IPS-20b (cell line): ENCODE data around the gene EDN3.
"Not testable (repeated sequence)": the region's sequence is repeated elsewhere in the genome, so short reads cannot be mapped to it uniquely, and the experiment has no call there.

Experiments used
- H3K27ac ChIP-seq: one replicate; pipeline ENCODE4 v1.5.1; 2013; ENCODE audit warnings: low read length
- H3K27me3 ChIP-seq: 2 replicates; pipeline ENCODE4 v1.6.1; 2013; ENCODE audit warnings: mild to moderate bottlenecking, low read length, inconsistent platforms; ENCODE audit not compliant: insufficient read depth
- H3K36me3 ChIP-seq: 2 replicates; pipeline ENCODE4 v1.6.1; 2013; ENCODE audit warnings: low read depth, mild to moderate bottlenecking, inconsistent platforms, low read length, moderate library complexity; ENCODE audit not compliant: insufficient read depth
- H3K4me1 ChIP-seq: 2 replicates; pipeline ENCODE4 v1.6.1; 2013; ENCODE audit warnings: mild to moderate bottlenecking, control low read depth, inconsistent platforms, low read length, moderate library complexity; ENCODE audit not compliant: insufficient read depth
- H3K4me3 ChIP-seq: 2 replicates; pipeline ENCODE4 v1.5.1; 2013; ENCODE audit warnings: mild to moderate bottlenecking, low read length, inconsistent platforms
- H3K9ac ChIP-seq: 2 replicates; pipeline ENCODE4 v1.6.1; 2013; ENCODE audit warnings: low read depth, mild to moderate bottlenecking, inconsistent platforms, low read length, moderate library complexity
- H3K9me3 ChIP-seq: 2 replicates; pipeline ENCODE4 v1.6.1; 2013; ENCODE audit warnings: mild to moderate bottlenecking, low read depth, low read length, inconsistent platforms; ENCODE audit not compliant: insufficient read depth

EDN3 gene

GRCh38 chr20:59340201-59340885 is 39.9 kb downstream of the EDN3 start:
- Histone ChIP-seq H3K9me3 (no peaks in the 10 kb centered on the region), H3K36me3 (no peaks in the 10 kb centered on the region), H3K27me3 (peaks cover 25% of the 10 kb centered on the region), H3K4me1 (no peaks in the 10 kb centered on the region), H3K9ac (no peak overlapping the region), H3K27ac (no peak overlapping the region), H3K4me3 (no peak overlapping the region)

GRCh38 chr20:59341285-59342022 is 41.0 kb downstream of the EDN3 start:
- not testable (repeated sequence) for H3K27ac ChIP-seq, H3K4me3 ChIP-seq, H3K36me3 ChIP-seq, H3K4me1 ChIP-seq, H3K9me3 ChIP-seq, H3K9ac ChIP-seq
- H3K27me3 ChIP-seq: peaks cover 35% of the 10 kb centered on the region

- Histone ChIP-seq H3K36me3 (no peaks in the 10 kb centered on the region), H3K4me3 (no peak overlapping the region), H3K9me3 (no peaks in the 10 kb centered on the region), H3K9ac (no peak overlapping the region), H3K27me3 (peaks cover 29% of the 10 kb centered on the region), H3K4me1 (no peaks in the 10 kb centered on the region), H3K27ac (no peak overlapping the region)
These were observed 41.9 kb downstream of the EDN3 start for GRCh38 chr20:59342023-59342957.

GRCh38 chr20:59346061-59346460 is 45.6 kb downstream of the EDN3 start:
- Histone ChIP-seq H3K27me3 (peaks cover 46% of the 10 kb centered on the region), H3K4me1 (no peaks in the 10 kb centered on the region), H3K4me3 (no peak overlapping the region), H3K36me3 (no peaks in the 10 kb centered on the region), H3K9me3 (no peaks in the 10 kb centered on the region), H3K27ac (no peak overlapping the region), H3K9ac (no peak overlapping the region)

GRCh38 chr20:59349277-59349676 is 48.9 kb downstream of the EDN3 start:
- Histone ChIP-seq H3K4me1 (no peaks in the 10 kb centered on the region), H3K4me3 (no peak overlapping the region), H3K27ac (no peak overlapping the region), H3K9me3 (no peaks in the 10 kb centered on the region), H3K9ac (no peak overlapping the region), H3K27me3 (peaks cover 38% of the 10 kb centered on the region), H3K36me3 (no peaks in the 10 kb centered on the region)

- Histone ChIP-seq H3K27me3 (peaks cover 27% of the 10 kb centered on the region), H3K4me1 (no peaks in the 10 kb centered on the region), H3K9me3 (no peaks in the 10 kb centered on the region)
These were observed 50.1 kb downstream of the EDN3 start for GRCh38 chr20:59350330-59351156.

GRCh38 chr20:59351157-59352040 is 51.0 kb downstream of the EDN3 start:
- no peak overlapping the region for H3K9ac ChIP-seq
- no peaks in the 10 kb centered on the region for H3K4me1 ChIP-seq
- no peaks in the 10 kb centered on the region for H3K36me3 ChIP-seq
- no peaks in the 10 kb centered on the region for H3K9me3 ChIP-seq
- H3K4me3 ChIP-seq: no peak overlapping the region
- no peak overlapping the region for H3K27ac ChIP-seq
- H3K27me3 ChIP-seq: peaks cover 20% of the 10 kb centered on the region; the same call in 1 of the 2 replicates

More at GRCh38 chr20:59350330-59351156, 50.1 kb downstream of the EDN3 start:
- Histone ChIP-seq H3K27ac (no peak overlapping the region), H3K4me3 (no peak overlapping the region), H3K36me3 (no peaks in the 10 kb centered on the region), H3K9ac (no peak overlapping the region)

- H3K36me3 ChIP-seq: no peaks in the 10 kb centered on the region
- no peaks in the 10 kb centered on the region for H3K9me3 ChIP-seq
- H3K4me3 ChIP-seq: no peak overlapping the region
- H3K27ac ChIP-seq: no peak overlapping the region
- H3K27me3 ChIP-seq: peaks cover 21% of the 10 kb centered on the region; the same call in 1 of the 2 replicates
- no peaks in the 10 kb centered on the region for H3K4me1 ChIP-seq
- no peak overlapping the region for H3K9ac ChIP-seq
These were observed 52.1 kb downstream of the EDN3 start for GRCh38 chr20:59352541-59352940.

- Histone ChIP-seq H3K9me3 (no peaks in the 10 kb centered on the region), H3K27me3 (peaks cover 17% of the 10 kb centered on the region; the same call in 1 of the 2 replicates), H3K4me3 (no peak overlapping the region), H3K9ac (no peak overlapping the region), H3K36me3 (no peaks in the 10 kb centered on the region), H3K4me1 (no peaks in the 10 kb centered on the region), H3K27ac (no peak overlapping the region)
These were observed 52.6 kb downstream of the EDN3 start for GRCh38 chr20:59352990-59353389.

GRCh38 chr20:59354460-59354859 is 54.0 kb downstream of the EDN3 start:
- Histone ChIP-seq H3K4me1 (no peaks in the 10 kb centered on the region), H3K9me3 (no peaks in the 10 kb centered on the region), H3K27me3 (peaks cover 9% of the 10 kb centered on the region; the same call in 1 of the 2 replicates), H3K27ac (no peak overlapping the region), H3K4me3 (no peak overlapping the region), H3K9ac (no peak overlapping the region), H3K36me3 (no peaks in the 10 kb centered on the region)
